Eye (tissue), 1 donor: Measurements from ENCODE around the gene LY9.

Experiments
- DNase-seq: peaks from one replicate; pipeline ENCODE4 v3.0.0-alpha.2; 2015

LY9 gene

GRCh38 chr1:160795951-160796383 lies at the start of gene LY9:
LY9 (plus strand) TSS chr1:160796174; CDS start chr1:160796188, 14 bp downstream.
- DNase-seq = no peak

- DNase-seq = no peak
Observed at GRCh38 chr1:160746836-160747500, 49.0 kb upstream of the LY9 start.

GRCh38 chr1:160747717-160748116 lies 48.3 kb upstream of the LY9 start:
- no peak for DNase-seq

GRCh38 chr1:160748181-160748877 lies 47.6 kb upstream of the LY9 start:
- no peak for DNase-seq

- no peak for DNase-seq
Observed at GRCh38 chr1:160748878-160749269, 47.1 kb upstream of the LY9 start.

- DNase-seq = no peak
Observed at GRCh38 chr1:160750608-160751007, 45.4 kb upstream of the LY9 start.

- DNase-seq = no peak
Observed at GRCh38 chr1:160752406-160752805, 43.6 kb upstream of the LY9 start.

GRCh38 chr1:160752924-160753323 lies 43.0 kb upstream of the LY9 start:
- DNase-seq = no peak

GRCh38 chr1:160753594-160753993 lies 42.4 kb upstream of the LY9 start:
- DNase-seq = no peak

- no peak for DNase-seq
Observed at GRCh38 chr1:160755461-160755860, 40.5 kb upstream of the LY9 start.

- no peak for DNase-seq
Observed at GRCh38 chr1:160755911-160756848, 39.8 kb upstream of the LY9 start.

- DNase-seq = no peak
Observed at GRCh38 chr1:160756849-160757201, 39.1 kb upstream of the LY9 start.

GRCh38 chr1:160758521-160758920 lies 37.5 kb upstream of the LY9 start:
- DNase-seq = no peak

GRCh38 chr1:160759740-160760139 lies 36.2 kb upstream of the LY9 start:
- no peak for DNase-seq

- no peak for DNase-seq
Observed at GRCh38 chr1:160761046-160761445, 34.9 kb upstream of the LY9 start.

- DNase-seq = no peak
Observed at GRCh38 chr1:160761886-160762285, 34.1 kb upstream of the LY9 start.

GRCh38 chr1:160763993-160764392 lies 32.0 kb upstream of the LY9 start:
- DNase-seq = no peak

GRCh38 chr1:160767395-160768294 lies 28.3 kb upstream of the LY9 start:
- no peak for DNase-seq

GRCh38 chr1:160768295-160768657 lies 27.7 kb upstream of the LY9 start:
- DNase-seq = no peak

GRCh38 chr1:160772331-160772730 lies 23.6 kb upstream of the LY9 start:
- DNase-seq = no peak

GRCh38 chr1:160773093-160773492 lies 22.9 kb upstream of the LY9 start:
- DNase-seq = no peak

- DNase-seq = no peak
Observed at GRCh38 chr1:160774886-160775719, 20.9 kb upstream of the LY9 start.
